Activated effector memory CD4-positive, alpha-beta T cell treated with Interleukin-2 at 50 U/mL for 16 hours (primary cell): Measurements from ENCODE around the gene DNAH5.
"Not testable (repeated sequence)": the region's sequence is repeated elsewhere in the genome, so short reads cannot be mapped to it uniquely, and the experiment has no call there.

Experiments
- DNase-seq: peaks from one replicate; pipeline ENCODE4 v3.0.0-alpha.2; 2020

The DNAH5 gene

GRCh38 chr5:13831351-13831750 is 113.1 kb downstream of the DNAH5 start:
- DNase-seq, result no peak

GRCh38 chr5:13830536-13830935 is 114.0 kb downstream of the DNAH5 start:
- DNase-seq, result no peak

GRCh38 chr5:13821366-13821765 is 123.1 kb downstream of the DNAH5 start:
- no peak for DNase-seq

GRCh38 chr5:13816126-13816525 is 128.4 kb downstream of the DNAH5 start:
- DNase-seq, result no peak

GRCh38 chr5:13814301-13814700 is 130.2 kb downstream of the DNAH5 start:
- no peak for DNase-seq

GRCh38 chr5:13809921-13810320 is 134.6 kb downstream of the DNAH5 start:
- no peak for DNase-seq

GRCh38 chr5:13804336-13804735 is 140.2 kb downstream of the DNAH5 start:
- no peak for DNase-seq

- not testable (repeated sequence) for DNase-seq
Measured at GRCh38 chr5:13798569-13798968, 145.9 kb downstream of the DNAH5 start.

GRCh38 chr5:13785781-13786415 is 158.6 kb downstream of the DNAH5 start:
- no peak for DNase-seq

- DNase-seq, result no peak
Measured at GRCh38 chr5:13783726-13784125, 160.8 kb downstream of the DNAH5 start.

GRCh38 chr5:13780081-13780480 is 164.4 kb downstream of the DNAH5 start:
- DNase-seq, result no peak

- no peak for DNase-seq
Measured at GRCh38 chr5:13773649-13774048, 170.8 kb downstream of the DNAH5 start.

GRCh38 chr5:13771011-13771571 is 173.4 kb downstream of the DNAH5 start:
- no peak for DNase-seq

- DNase-seq, result no peak
Measured at GRCh38 chr5:13766236-13766635, 178.3 kb downstream of the DNAH5 start.

GRCh38 chr5:13763719-13764118 is 180.8 kb downstream of the DNAH5 start:
- no peak for DNase-seq

- DNase-seq, result no peak
Measured at GRCh38 chr5:13749766-13750165, 194.7 kb downstream of the DNAH5 start.

GRCh38 chr5:13746026-13746425 is 198.5 kb downstream of the DNAH5 start:
- no peak for DNase-seq

GRCh38 chr5:13745508-13745907 is 199.0 kb downstream of the DNAH5 start:
- DNase-seq, result no peak

GRCh38 chr5:13740471-13740870 is 204.0 kb downstream of the DNAH5 start:
- DNase-seq, result no peak

GRCh38 chr5:13739479-13739878 is 205.0 kb downstream of the DNAH5 start:
- no peak for DNase-seq

- DNase-seq, result no peak
Measured at GRCh38 chr5:13735691-13736090, 208.8 kb downstream of the DNAH5 start.

- no peak for DNase-seq
Measured at GRCh38 chr5:13731121-13731628, 213.3 kb downstream of the DNAH5 start.

- no peak for DNase-seq
Measured at GRCh38 chr5:13708906-13709305, 235.6 kb downstream of the DNAH5 start.

- no peak for DNase-seq
Measured at GRCh38 chr5:13708432-13708831, 236.1 kb downstream of the DNAH5 start.

GRCh38 chr5:13704396-13704795 is 240.1 kb downstream of the DNAH5 start:
- no peak for DNase-seq
